HG02973 (cell line): ENCODE results near the gene DERL3.
A peak's percentile ranks its signal among the peaks of the same experiment; 100 is the strongest.
"Not testable (repeated sequence)": the region's sequence is repeated elsewhere in the genome, so short reads cannot be mapped to it uniquely, and the experiment has no call there.

Experiments used
- ATAC-seq: cut with Tn5 transposase; IDR thresholded peaks from one replicate; pipeline ENCODE4 v1.9.1; 2021; ENCODE audit warnings: moderate library complexity; ENCODE audit not compliant: unreplicated experiment

Gene DERL3

GRCh38 chr22:23838681-23839468 is at the start of gene DERL3:
Gene DERL3, minus strand, starts transcription at chr22:23839006. Its CDS starts 19 bp downstream, at chr22:23838987.
- peak; percentile 72 for ATAC-seq

GRCh38 chr22:23884140-23884539 is 45.3 kb upstream of the DERL3 start:
- no peak for ATAC-seq

- no peak for ATAC-seq
These were observed 44.9 kb upstream of the DERL3 start for GRCh38 chr22:23883658-23884057.

DNA sequence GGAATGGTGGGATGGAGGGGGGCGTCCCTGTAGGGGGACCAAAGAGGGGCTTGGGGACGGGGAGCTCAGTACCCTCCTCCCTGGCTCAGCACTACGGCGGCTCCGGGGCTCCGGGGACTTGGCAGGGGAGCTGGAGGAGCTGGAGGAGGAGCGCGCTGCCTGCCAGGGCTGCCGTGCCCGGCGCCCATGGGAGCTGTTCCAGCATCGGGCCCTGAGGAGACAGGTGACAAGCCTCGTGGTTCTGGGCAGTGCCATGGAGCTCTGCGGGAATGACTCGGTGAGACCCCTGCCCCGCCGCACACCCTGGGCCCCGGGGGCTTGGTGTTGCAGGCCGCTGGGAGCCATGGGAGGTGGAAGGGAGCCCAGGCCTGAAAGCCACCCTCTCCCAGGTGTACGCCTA is 43.6 kb upstream of the DERL3 start:
- no peak for ATAC-seq

GRCh38 chr22:23878219-23878618 is 39.4 kb upstream of the DERL3 start:
- ATAC-seq = no peak

DNA sequence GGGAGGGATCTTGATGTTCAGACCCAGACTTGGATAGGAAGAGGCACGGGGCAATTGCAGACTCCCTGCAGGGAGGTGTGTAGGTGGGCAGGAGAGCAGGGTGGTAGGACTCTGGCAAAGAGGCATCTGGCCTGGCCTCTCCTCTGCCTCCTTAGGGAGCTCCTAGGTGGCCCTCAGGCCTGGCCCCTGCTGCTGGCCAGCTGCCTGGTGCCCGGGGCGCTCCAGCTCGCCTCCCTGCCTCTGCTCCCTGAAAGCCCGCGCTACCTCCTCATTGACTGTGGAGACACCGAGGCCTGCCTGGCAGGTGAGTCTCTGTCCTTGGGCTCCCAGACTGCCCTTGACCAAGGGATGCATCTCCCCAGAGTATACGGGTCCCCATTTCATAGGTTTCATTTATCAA is 38.8 kb upstream of the DERL3 start:
- no peak for ATAC-seq

GRCh38 chr22:23875801-23876200 is 37.0 kb upstream of the DERL3 start:
- ATAC-seq = no peak

GRCh38 chr22:23874871-23875270 is 36.1 kb upstream of the DERL3 start:
- no peak for ATAC-seq

DNA sequence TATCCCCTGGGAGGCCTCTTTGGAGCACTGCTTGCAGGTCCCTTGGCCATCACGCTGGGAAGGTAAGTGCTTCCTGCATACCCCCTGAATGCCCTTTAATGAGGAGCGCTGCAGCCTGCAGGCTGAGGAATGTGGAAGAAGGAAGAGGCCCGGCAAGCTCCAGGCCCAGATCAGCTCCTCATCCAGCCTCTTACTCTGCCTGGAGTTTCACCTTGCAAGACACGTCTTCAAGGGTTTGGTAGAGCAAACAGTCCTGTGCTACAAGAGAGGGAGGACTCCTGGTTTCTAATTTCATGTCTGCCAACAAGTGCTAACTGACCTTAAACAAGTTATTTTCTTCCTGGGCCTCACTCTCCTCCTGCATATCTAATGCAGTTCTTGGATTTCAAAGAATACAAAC is 29.8 kb upstream of the DERL3 start:
- no peak for ATAC-seq

GRCh38 chr22:23864499-23865154 is 25.8 kb upstream of the DERL3 start:
- not testable (repeated sequence) for ATAC-seq

- no peak for ATAC-seq
These were observed 23.3 kb upstream of the DERL3 start for GRCh38 chr22:23862103-23862502.

GRCh38 chr22:23860187-23860586 is 21.4 kb upstream of the DERL3 start:
- ATAC-seq = not testable (repeated sequence)

- no peak for ATAC-seq
These were observed 20.4 kb upstream of the DERL3 start for GRCh38 chr22:23859201-23859600.

GRCh38 chr22:23858484-23858815 is 19.6 kb upstream of the DERL3 start:
- no peak for ATAC-seq

GRCh38 chr22:23857606-23858483 is 19.0 kb upstream of the DERL3 start, which contains the start of gene SLC2A11:
Gene SLC2A11, plus strand, starts transcription at chr22:23857875. Its CDS starts 125 bp downstream, at chr22:23858000.
- ATAC-seq = peak; percentile 86

DNA sequence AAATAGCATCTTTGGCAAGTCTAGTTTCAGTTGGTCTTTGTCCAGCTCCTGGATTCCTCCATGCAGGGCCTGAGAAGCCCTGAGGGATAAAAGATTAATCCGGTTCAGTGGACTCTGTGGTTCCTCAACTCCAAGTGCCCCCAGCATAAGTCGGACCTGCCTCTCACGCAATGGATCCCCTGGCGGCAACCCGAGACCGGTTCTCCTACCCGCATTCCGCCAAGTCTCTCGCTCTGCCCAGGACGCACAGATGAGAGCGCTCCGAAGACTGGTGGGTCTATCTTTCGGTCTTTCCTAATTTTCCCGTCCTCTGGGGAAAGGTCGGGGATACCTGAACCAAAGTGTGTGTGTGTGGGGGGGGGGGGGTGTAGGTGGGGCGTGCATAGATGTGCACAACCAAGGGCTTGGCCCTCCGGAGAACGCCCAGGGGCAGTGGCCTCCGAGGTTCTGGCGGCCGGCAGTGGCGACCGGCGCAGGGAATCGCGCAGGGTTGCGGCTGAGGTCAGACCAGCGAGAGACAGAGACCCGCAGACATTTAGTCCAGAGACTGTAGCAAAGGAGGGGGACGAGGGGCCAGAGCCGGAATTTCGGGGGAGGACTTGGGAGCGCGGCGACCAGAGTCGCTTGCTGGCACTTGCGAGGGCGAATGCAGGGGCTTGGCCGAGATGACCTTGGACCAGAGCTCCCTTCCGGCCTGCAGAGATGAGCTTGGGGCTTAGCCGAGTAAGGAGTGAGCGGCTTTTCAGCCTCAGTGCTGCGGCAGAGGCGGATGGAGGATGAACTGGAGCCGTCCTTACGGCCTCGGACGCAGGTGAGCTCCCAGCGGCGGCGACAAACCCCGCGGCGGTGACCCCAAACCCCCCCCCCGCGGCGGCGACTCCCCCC is 18.2 kb upstream of the DERL3 start:
- ATAC-seq = peak; percentile 31

DNA sequence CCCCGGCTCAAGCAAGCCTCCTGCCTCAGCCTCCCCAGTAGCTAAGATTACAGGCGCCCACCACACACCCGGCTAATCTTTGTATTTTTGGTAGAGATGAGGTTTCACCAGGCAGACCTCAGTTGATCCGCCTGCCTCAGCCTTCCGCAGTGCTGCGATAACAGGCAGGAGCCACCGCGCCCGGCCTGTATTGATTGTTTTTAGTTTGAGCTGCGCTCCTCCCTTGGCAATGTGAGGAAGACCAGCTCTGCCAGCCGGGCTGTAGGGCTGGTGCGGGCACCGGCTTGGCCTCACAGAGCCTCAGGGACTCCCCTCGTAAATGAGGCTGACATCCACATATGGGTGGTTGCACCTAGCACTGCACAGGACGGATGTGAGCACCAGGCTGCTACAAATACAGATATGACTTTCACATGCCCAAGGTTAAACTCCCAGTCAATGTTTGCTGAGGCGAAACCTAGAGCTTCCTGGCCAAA is 11.4 kb upstream of the DERL3 start:
- no peak for ATAC-seq

DNA sequence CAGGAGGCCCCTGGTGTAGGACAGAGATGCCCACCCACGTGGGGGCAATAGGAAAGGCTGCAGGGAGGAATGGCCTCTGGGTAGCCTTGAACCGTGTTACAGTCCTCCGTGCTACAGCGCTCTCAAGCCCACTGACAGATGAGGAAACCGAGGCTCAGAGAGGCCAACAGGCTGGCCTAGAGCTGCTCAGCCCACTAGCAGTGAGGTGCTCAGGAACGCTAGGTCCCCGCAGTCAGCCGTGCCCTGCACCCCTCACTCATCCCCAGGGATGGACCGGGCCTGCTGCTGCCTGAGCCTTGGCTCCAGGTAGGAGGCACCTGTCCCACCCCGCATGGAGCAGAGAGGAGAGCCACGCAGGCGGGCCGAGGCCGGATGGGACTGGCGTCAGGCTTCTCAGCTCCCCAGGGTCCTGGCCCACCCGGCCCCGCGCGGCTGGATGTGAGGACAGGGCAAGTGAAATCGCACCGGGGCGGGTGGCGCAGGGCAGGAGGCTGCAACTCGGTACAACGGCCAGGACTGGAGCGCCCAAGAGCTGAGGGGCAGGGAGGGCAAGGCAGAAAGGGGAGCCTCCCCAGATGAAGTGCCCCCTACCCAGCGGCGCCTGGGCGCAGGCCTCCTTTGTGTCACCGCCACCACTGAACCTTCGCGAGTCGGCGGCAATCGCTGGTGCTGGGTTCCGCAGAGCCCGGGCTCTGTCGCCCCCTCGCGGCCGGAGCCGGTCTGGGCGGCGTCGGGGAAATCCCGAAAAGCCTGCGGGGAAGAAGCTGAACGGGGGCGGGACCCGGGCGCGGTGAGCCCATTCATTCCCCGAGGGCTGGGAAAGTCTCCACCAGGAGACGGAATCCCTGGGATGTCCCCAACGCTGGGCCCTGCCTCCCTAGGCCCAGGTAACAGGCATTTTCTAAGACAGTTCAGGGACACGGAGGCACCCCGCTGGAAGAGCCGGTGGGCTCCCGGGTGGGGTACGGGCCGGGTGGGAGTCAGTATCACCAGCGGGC is 10.5 kb upstream of the DERL3 start:
- ATAC-seq = no peak
